IMR-90 (cell line): ENCODE measurements around the gene PCK2. TPM values are rescaled to one million over a fixed set of nuclear protein-coding genes. Genes with fewer than 3 reads are reported as not detected.

ENCODE experiments used
- ATAC-seq: fragments of 200-7000 bp; cut with Tn5 transposase; 2 replicates; pipeline ENCODE4 v1.9.1; 2020; ENCODE audit warnings: low read depth, mild to moderate bottlenecking, moderate library complexity
- BruUV-seq: library from RNA; stranded (reverse); fragments of 400-500 nt; replicated peaks from 2 replicates; lab custom pipeline; 2021; lab: Mats Ljungman, UMichigan
- CTCF ChIA-PET: fragments of 300-600 bp; formaldehyde crosslinking; extraction: SDS; loops from one replicate; lab custom pipeline; 2021; ENCODE audit warnings: antibody characterized with exemption; lab: Yijun Ruan, JAX
- POLR2A ChIA-PET: fragments of 300-600 bp; sonication (Branson Sonifier 250); formaldehyde crosslinking; loops from one replicate; lab custom pipeline; 2022; ENCODE audit warnings: antibody characterized with exemption; ENCODE audit not compliant: unreplicated experiment; lab: Charles Lee
- DNase-seq: peaks from one replicate; pipeline ENCODE4 v3.0.0; 2013
- H2AFZ ChIP-seq: replicated peaks from 2 replicates; pipeline ENCODE3; 2013; ENCODE audit warnings: low read length, mild to moderate bottlenecking; ENCODE audit not compliant: poor library complexity
- H2AK5ac ChIP-seq: 2 replicates; pipeline ENCODE4 v1.6.1; 2013; ENCODE audit warnings: low read depth, low read length, inconsistent platforms
- H2AK9ac ChIP-seq: replicated peaks from 2 replicates; pipeline ENCODE3; 2013; ENCODE audit warnings: mild to moderate bottlenecking, low read depth, low read length, moderate library complexity; ENCODE audit not compliant: poor library complexity
- H2BK120ac ChIP-seq: 2 replicates; pipeline ENCODE4 v1.6.1; 2013; ENCODE audit warnings: low read depth, low read length, inconsistent platforms
- H2BK15ac ChIP-seq: 3 replicates; pipeline ENCODE4 v1.6.1; 2013; ENCODE audit warnings: low read depth, low read length, inconsistent platforms
- H2BK20ac ChIP-seq: 2 replicates; pipeline ENCODE4 v1.6.1; 2013; ENCODE audit warnings: low read depth, mild to moderate bottlenecking, inconsistent platforms, low read length, moderate library complexity
- H2BK5ac ChIP-seq: 2 replicates; pipeline ENCODE4 v1.6.1; 2013; ENCODE audit warnings: mild to moderate bottlenecking, low read depth, low read length, inconsistent platforms; ENCODE audit not compliant: poor library complexity, severe bottlenecking
- H3K14ac ChIP-seq: replicated peaks from 2 replicates; pipeline ENCODE4 v1.6.1; 2013; ENCODE audit warnings: low read depth, low read length, inconsistent platforms
- H3K18ac ChIP-seq: 2 replicates; pipeline ENCODE4 v1.6.1; 2013; ENCODE audit warnings: low read depth, low read length, control low read depth
- H3K23ac ChIP-seq: 2 replicates; pipeline ENCODE4 v1.6.1; 2013; ENCODE audit warnings: low read depth, low read length, inconsistent platforms
- H3K27ac ChIP-seq: 2 replicates; pipeline ENCODE4 v1.5.1; 2013; ENCODE audit warnings: mild to moderate bottlenecking, control low read depth, low read length; ENCODE audit not compliant: insufficient read depth
- H3K27me3 ChIP-seq: 2 replicates; pipeline ENCODE4 v1.6.1; 2013; ENCODE audit warnings: low read length; ENCODE audit not compliant: control insufficient read depth, insufficient read depth
- H3K36me3 ChIP-seq: 2 replicates; pipeline ENCODE4 v1.6.1; 2013; ENCODE audit warnings: low read length, mixed read lengths; ENCODE audit not compliant: control insufficient read depth, insufficient read depth
- H3K4ac ChIP-seq: 2 replicates; pipeline ENCODE4 v1.6.1; 2013; ENCODE audit warnings: low read depth, low read length, inconsistent platforms
- H3K4me1 ChIP-seq: 2 replicates; pipeline ENCODE4 v1.6.1; 2013; ENCODE audit warnings: low read length, mixed read lengths; ENCODE audit not compliant: control insufficient read depth, insufficient read depth
- H3K4me2 ChIP-seq: 2 replicates; pipeline ENCODE4 v1.6.1; 2013; ENCODE audit warnings: low read depth, mild to moderate bottlenecking, control low read depth, low read length, moderate library complexity
- H3K4me3 ChIP-seq: 2 replicates; pipeline ENCODE4 v1.5.1; 2013; ENCODE audit warnings: low read depth, mild to moderate bottlenecking, control low read depth, low read length, moderate library complexity; ENCODE audit not compliant: insufficient read depth
- H3K56ac ChIP-seq: 2 replicates; pipeline ENCODE4 v1.6.1; 2013; ENCODE audit warnings: low read length, inconsistent platforms; ENCODE audit not compliant: insufficient read depth; ENCODE audit errors: extremely low read depth
- H3K79me1 ChIP-seq, 2 experiments: 2 replicates each; pipeline ENCODE4 v1.6.1; 2013; ENCODE audit warnings: low read length in 2 of 2, inconsistent platforms in 1 of 2, low read depth in 1 of 2
- H3K9ac ChIP-seq: 2 replicates; pipeline ENCODE4 v1.6.1; 2013; ENCODE audit warnings: low read depth, low read length, control low read depth
- H3K9me1 ChIP-seq: 2 replicates; pipeline ENCODE4 v1.6.1; 2013; ENCODE audit warnings: low read length, inconsistent platforms; ENCODE audit not compliant: insufficient read depth
- H3K9me3 ChIP-seq: 2 replicates; pipeline ENCODE4 v1.6.1; 2013; ENCODE audit warnings: low read length; ENCODE audit not compliant: control insufficient read depth, insufficient read depth
- H4K20me1 ChIP-seq: 2 replicates; pipeline ENCODE4 v1.6.1; 2013; ENCODE audit warnings: low read length, inconsistent platforms; ENCODE audit not compliant: insufficient read depth
- H4K5ac ChIP-seq: 2 replicates; pipeline ENCODE4 v1.6.1; 2013; ENCODE audit warnings: mild to moderate bottlenecking, low read depth, low read length, control low read depth
- H4K8ac ChIP-seq, 2 experiments: 2 replicates each; pipeline ENCODE4 v1.6.1; 2013; ENCODE audit warnings: low read depth in 2 of 2, low read length in 2 of 2, control low read depth in 1 of 2, inconsistent platforms in 1 of 2
- H4K91ac ChIP-seq: 2 replicates; pipeline ENCODE4 v1.6.1; 2013; ENCODE audit warnings: low read depth, low read length, inconsistent platforms; ENCODE audit not compliant: insufficient read depth
- MAFK ChIP-seq: IDR thresholded peaks from 2 replicates; pipeline ENCODE4 v1.6.1; 2012; ENCODE audit warnings: low read depth, low read length, improper control_type of control experiment
- NFE2L2 ChIP-seq: fragments of 150-350 bp; IDR thresholded peaks from 2 replicates; pipeline ENCODE4 v1.6.1; 2016; ENCODE audit warnings: low read depth, mild to moderate bottlenecking, low read length
- WGBS, 2 experiments: methylation state at CpG; one replicate each; pipeline versions ENCODE4 v1.1.5 to v1.1.7; 2013; ENCODE audit warnings: missing lambda C conversion rate in 2 of 2; ENCODE audit not compliant: insufficient read length in 1 of 2; ENCODE audit errors: extremely low coverage in 2 of 2; 5-methylcytosine and 5-hydroxymethylcytosine counted together
- dilution Hi-C: fragments of 300-500 bp; cut with HindIII; formaldehyde crosslinking; loops from one replicate; pipeline ENCODE4 v1.14.3; 2018; ENCODE audit warnings: low sequenced_read_pairs; ENCODE audit not compliant: unreplicated experiment
- in situ Hi-C: fragments of 300-500 bp; cut with MboI; formaldehyde crosslinking; loops from 3 replicates; pipeline ENCODE4 v1.14.3; 2019; ENCODE audit warnings: low sequenced_read_pairs, inconsistent platforms, mixed read lengths
- intact Hi-C: fragments of 100-400 bp; cut with micrococcal nuclease; formaldehyde crosslinking; loops from 2 replicates; pipeline ENCODE4 v1.10.0; 2022
- polyA plus RNA-seq, 3 experiments: library from polyadenylated mRNA; depleted of rRNA; stranded (reverse); fragments of >200 nt; gene quantifications; 2 replicates each; pipeline ENCODE4 v1.2.3, GENCODE V29; 2012; ENCODE audit warnings: low replicate concordance in 1 of 3
- total RNA-seq: library from RNA; depleted of rRNA; stranded (reverse); fragments of >200 nt; gene quantifications from 2 replicates; pipeline ENCODE4 v1.2.3, GENCODE V29; 2012

The PCK2 gene
- total and polyA plus RNA-seq, 2 of the 4 experiments (the other 2 are of a cell fraction): 13.4 to 29.4 TPM

GRCh38 chr14:24072436-24072835 lies 21.7 kb upstream of the PCK2 start:
- H2AFZ ChIP-seq: no peak overlapping the region
- no peak overlapping the region for H3K27ac ChIP-seq
- peaks cover 79% of the 10 kb centered on the region for H3K27me3 ChIP-seq
- no peak overlapping the region for H3K4me3 ChIP-seq
- dilution Hi-C loops (no loop called here), intact Hi-C loops (no loop called here), in situ Hi-C loops (no loop called here)
- no peaks in the 10 kb centered on the region for H3K9me3 ChIP-seq
- 0 out of 2 replicates have a peak, but pooled peaks have one; percentile 8 for TF ChIP-seq MAFK
- no peak for TF ChIP-seq NFE2L2
- BruUV-seq: no TSS peak
- H4K20me1 ChIP-seq: no peaks in the 10 kb centered on the region
- H4K8ac ChIP-seq: no peak overlapping the region
- H2BK15ac ChIP-seq: no peak overlapping the region
- no peak overlapping the region for H2BK120ac ChIP-seq
- 23% methylated on average over 5 of the region's 7 CpGs; no CpG with 5 or more reads in 1 of the 2 experiments for WGBS, 2 experiments
- no peak overlapping the region for H3K56ac ChIP-seq
- no peaks in the 10 kb centered on the region for H3K79me1 ChIP-seq
- H3K4me1 ChIP-seq: no peaks in the 10 kb centered on the region
- no peak overlapping the region for H2BK5ac ChIP-seq
- H3K14ac ChIP-seq: no peak overlapping the region
- DNase-seq (no peak), ATAC-seq (no peak)
- no peak overlapping the region for H2AK5ac ChIP-seq
- H3K9me1 ChIP-seq: no peaks in the 10 kb centered on the region
- H3K36me3 ChIP-seq: no peaks in the 10 kb centered on the region
- H4K5ac ChIP-seq: no peak overlapping the region
- ChIA-PET CTCF (no interaction called here), POLR2A (no interaction called here)
- H4K91ac ChIP-seq: no peak overlapping the region
- H3K18ac ChIP-seq: no peak overlapping the region
- H2AK9ac ChIP-seq: no peak overlapping the region
- H3K4me2 ChIP-seq: no peak overlapping the region
- H2BK20ac ChIP-seq: no peak overlapping the region
- no peak overlapping the region for H3K4ac ChIP-seq
- no peak overlapping the region for H3K23ac ChIP-seq
- H3K9ac ChIP-seq: no peak overlapping the region
